ENCODE data around the gene ERLEC1.

- TF ChIP-seq CTCF (IDR thresholded peaks at IDR 0.05) (no peak), POLR2A (IDR thresholded peaks at IDR 0.05) (no peak)
These were observed 75.0 kb downstream of the ERLEC1 start for GRCh38 chr2:53861824-53862223.

Measured in prostate gland (tissue), 2 donors.